ENCODE results near the gene CTNNBL1.
A peak's percentile ranks its signal among the peaks of the same experiment; 100 is the strongest.

CTNNBL1 gene

DNA sequence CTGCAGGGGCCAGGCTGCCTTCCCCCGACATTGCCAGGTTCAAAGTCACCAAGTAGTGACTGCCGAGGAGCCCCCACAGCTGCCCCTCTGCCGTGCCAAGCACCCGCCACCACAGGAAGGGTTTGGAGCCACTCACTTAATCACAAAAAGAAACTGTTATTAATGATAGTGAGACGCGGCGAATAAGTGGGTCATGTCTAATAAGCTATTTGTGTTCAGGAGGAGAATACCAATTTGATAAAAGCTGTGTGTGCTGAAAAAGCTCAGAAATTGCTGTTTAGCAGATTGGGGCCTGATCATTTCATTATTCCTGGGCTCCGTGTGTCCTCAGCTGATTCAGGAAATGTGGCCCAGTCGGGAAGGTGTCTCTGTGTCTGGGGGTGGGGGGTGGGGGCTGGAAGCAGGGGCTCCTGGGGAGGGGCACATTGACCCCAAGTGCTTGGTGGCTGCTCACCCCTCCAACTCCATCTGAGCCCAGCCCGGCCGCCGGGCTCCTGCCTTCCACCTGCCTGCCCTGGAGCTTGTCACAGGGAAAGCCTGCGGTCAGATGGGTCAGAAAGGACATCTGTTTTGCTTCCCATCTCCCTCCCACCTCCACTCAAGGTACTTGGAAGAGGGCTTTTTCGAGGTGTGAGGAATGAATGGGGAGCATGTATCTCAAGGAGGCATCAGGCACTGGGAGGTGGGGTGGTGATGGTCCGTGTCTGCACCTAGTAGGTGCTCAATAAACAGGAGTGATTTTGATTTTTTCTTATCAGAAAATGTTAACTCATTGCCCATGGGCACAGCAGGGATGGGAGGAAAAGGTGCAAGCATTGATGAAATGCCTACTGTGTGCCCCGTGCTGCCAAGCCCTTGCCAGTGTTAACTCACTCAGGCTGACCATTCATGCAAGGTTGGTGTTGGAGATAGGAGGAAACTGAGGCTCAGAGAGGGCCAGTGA is 212.1 kb downstream of the CTNNBL1 start:
- DNase-seq: no peak

DNA sequence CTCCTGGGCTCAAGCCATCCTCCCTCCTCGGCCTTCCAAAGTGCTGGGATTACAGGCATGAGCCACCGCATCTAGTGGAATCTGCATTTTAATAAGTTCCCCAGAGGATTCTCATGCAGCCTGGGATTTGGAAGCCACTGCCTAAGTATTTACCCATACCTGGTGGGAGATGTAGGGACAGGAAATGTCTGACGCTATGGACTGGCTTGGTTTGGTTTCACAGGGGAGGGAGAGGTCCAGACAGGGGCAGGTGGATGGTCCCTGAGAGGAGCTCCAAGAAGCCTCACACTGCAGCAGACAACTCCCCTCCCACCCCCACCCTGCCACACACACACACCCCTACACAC is 213.5 kb downstream of the CTNNBL1 start:
- no peak for DNase-seq

- DNase-seq: peak; percentile 51
Observed at GRCh38 chr20:37907677-37908401, 214.0 kb downstream of the CTNNBL1 start.

DNA sequence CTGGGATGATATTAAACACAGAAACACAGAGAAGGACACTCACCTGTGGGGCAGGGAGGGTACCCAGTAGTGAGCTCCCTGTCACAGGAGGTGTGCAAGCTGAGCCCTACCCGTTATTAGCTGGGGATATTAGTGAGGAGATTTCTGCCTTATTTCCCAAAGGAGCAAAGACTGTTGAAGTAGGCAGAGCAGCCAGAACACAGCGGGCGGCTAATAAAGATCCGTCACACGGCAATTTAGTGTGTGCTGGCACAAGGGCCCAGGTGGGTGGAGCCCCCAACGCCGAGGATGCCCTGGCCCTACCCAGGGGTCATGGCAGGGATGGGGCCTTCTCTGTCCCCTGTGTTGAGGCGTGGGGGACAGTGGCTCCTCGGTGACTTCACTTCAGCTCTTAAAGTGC is 217.4 kb downstream of the CTNNBL1 start:
- no peak for DNase-seq

GRCh38 chr20:37911838-37912281 is 218.0 kb downstream of the CTNNBL1 start:
- no peak for DNase-seq

- no peak for DNase-seq
Observed at GRCh38 chr20:37912874-37913273, 219.0 kb downstream of the CTNNBL1 start.

- DNase-seq: no peak
Observed at GRCh38 chr20:37913567-37914366, 219.9 kb downstream of the CTNNBL1 start.

DNA sequence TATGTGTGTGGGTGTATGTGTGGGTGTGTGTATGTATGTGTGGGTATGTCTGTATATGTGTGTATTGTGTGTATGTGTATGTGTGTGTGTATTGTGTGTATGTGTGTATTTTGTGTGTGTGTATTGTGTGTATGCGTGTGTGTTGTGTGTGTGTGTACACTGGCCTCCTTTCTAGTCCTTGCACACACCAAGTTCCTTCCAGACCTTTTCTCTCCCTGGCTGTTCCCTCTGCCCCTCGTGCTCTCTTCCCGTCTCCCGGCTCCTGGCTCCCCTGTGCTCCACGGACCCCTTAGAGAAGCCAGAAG is 220.5 kb downstream of the CTNNBL1 start:
- no peak for DNase-seq

DNA sequence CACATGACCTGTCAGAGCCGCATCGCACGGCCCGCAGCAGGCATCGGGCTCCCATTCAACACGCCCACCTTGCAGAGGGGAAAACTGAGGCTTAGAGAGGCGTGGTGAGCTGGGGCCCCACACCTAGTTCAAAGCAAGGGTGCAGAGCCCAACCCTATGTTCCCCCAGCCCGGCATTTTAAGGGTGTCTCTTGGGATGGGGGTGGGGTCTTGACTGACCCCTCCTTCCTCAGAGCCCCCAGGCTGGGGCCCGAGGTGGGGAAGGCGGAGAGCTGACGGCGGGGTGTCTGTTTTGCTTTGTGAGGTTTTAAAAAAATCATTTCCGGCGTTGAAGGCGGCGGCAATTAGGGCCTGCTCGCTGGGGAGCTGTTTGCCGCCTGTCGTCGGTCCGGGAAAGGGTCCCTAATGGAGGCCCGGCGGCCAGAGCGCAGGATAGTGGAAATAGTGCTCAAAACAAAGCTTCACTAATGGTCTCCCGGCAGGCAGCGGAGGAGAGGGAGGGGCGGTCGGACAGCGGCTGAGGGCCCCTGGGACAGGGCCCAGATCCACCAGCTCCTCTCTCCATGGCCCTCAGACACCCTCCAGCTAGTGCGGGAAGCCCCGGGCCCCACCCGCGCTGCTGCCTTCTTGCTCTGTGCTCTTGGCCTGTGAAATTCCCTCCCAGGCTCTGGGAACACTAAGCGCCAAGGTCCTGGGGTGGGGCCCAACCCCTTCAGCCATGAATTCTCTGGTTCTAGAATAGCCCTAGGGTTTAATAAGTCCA is 221.0 kb downstream of the CTNNBL1 start:
- DNase-seq: no peak

- no peak for DNase-seq
Observed at GRCh38 chr20:37915434-37915787, 221.6 kb downstream of the CTNNBL1 start.

GRCh38 chr20:37915800-37916570 is 222.2 kb downstream of the CTNNBL1 start:
- no peak for DNase-seq

DNA sequence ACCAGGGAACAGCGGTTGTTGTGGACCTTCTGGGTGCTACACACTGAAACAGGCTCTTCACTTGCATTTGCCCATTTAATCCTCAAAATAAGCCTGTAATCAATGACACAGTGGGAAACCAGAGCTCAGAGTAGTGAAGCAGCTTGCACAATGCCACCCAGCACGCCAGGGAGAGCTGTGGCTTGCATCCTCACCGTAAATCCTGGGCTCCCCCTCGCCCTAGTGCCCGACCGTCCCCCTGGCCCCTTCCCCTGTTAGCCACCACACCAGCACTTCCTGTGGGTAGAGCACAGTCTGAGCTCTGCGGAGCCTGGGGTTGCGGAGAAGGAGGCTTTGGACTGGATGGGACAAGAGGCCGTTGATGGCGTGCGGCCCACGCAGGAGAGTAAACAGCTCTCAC is 223.6 kb downstream of the CTNNBL1 start:
- DNase-seq: no peak

DNA sequence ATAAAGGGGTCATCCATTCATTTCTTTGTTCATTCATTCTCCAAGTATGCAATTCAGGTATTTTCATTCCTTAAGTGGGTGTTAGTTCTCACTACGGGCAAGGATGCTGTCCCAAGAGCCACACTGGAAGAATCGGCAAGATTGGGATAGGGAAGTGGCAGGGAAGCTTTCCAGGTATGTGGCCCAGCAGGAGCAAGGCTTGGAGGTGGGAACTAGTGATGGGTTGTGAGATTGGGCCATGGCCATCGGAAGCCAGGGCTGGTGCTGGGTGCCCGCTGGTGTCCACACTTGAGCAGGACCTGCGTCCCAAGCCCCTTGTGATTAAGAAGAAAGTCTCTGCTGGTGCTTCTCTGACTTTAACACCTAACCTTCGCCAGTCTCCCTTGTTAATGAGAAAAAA is 224.2 kb downstream of the CTNNBL1 start:
- DNase-seq: no peak

DNA sequence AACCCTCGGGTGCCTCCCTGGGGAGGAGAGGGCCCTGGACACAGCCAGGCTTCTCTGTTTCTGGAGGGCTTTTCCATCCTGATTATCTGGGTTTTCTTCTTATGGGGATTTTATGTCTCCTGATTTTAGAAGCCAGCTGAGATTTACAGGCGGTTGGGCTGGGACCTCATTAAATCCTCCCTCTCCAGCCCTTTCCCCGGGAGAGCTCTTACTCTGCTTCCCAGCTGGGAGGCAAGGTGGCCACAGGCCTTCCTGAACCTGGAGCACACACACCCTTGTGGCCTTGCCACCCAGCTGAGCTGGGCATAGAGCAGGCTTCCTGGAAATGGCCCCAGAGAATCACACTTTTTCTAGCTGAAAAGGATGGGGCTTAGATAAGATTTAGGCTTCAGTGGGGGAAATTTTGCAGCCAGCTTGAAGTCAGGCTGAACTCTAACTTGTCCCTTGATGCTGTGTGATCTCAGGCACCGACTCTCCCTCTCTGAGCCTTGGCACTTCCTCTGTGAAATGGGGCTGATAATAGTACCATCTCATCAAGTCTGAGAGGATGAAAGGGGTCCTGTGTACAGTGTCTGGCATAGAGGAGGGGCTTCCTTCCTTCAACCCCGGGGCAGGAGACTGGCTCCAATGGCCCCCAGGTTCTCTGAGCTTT is 225.7 kb downstream of the CTNNBL1 start:
- no peak for DNase-seq

DNA sequence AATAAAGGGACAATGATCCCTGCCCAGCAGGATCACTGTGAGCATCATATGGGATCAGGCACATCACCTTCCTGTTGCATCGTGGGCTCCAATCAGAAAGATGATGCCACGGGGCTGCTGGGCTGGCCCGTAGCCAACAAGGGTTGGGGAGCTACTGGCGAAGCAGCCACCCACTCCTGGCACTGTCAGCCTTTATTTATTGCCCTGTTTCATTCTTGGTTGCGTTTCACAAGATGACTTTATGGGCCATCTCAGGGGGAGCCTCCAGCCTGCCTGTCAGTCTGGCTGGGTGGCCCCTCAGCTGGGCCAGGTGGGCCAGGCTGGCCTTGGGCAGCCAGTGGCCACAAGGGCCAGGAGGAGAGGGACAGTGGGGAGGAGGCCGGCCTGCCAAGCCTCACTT is 226.4 kb downstream of the CTNNBL1 start:
- DNase-seq: no peak

DNA sequence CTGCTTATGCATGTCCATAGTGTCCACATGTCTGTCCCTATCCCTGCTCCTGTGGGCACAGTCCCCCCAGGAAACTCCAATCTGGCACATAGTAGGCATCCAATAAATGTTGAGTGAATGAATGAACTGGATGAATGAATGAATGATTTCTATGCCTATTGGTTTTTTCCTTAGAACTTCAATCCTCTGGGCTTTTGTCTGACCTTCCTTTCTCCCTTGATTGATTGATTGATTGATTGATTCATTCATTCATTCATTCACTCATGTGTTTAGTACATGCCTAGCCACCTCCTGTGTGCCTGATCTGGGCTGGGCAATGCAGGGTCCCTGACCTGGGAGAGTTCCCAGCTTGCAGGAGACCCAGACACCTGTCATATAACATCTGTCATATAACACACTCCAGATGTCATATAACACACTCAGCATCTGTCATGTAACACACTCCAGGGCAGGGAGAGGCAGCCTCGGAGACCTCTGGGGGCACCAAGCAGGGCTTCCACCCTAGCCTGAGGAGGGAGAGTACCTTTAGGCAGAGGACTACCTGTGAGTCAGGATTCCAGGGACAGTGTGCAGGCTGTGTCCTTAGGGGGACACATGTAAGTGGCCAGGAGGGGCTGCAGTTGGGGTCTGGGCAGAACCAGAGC is 227.0 kb downstream of the CTNNBL1 start:
- DNase-seq: no peak

DNA sequence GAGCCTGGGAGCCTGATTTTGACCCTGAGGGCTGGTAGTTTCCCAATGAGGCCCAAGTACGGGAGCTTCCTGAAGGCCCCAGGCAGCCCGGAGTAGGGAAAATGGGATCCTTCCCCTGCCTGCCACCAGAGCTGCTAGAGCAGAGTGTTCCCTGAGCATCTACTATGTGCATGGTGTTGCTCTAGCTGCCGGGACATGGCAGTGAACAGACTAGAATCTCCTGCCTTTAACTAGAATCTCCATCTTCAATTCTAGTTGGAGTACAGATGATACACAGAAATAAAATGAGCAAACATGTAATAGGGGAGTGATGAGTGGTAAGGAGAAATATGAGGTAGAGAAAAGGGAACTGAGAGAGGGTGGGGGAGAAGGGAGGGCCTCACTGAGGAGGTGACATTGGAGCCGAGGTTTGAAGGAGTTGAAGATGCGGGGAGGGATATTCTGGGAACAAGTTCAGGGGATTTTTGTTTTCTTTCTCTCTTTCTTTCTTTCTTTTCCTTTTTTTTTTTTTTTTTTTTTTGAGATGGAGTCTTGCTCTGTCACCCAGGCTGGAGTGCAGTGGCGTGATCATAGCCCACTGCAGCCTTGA is 227.6 kb downstream of the CTNNBL1 start:
- DNase-seq: no peak

Data from NCI-H2029 (cell line).